Body of pancreas (tissue), 4 donors: ENCODE results near the gene ZNF622.

ENCODE experiments used
- CTCF ChIP-seq, 7 experiments: fragments of 450-650 bp in 4 of 7; fragments of 200-600 bp in 3 of 7; sonication (generic) in 3 of 7; IDR thresholded peaks; one replicate each; pipeline ENCODE4 v1.5.1; 2016 to 2019; ENCODE audit warnings: antibody characterized with exemption in 7 of 7
- POLR2A ChIP-seq, 3 donors: fragments of 450-650 bp; IDR thresholded peaks; one replicate each; pipeline ENCODE4 v1.6.1; 2016; ENCODE audit warnings: antibody characterized with exemption in 3 of 3, mild to moderate bottlenecking in 2 of 3

- TF ChIP-seq CTCF (IDR thresholded peaks at IDR 0.05): no peak
- peak in 1 of 3 donors; percentile 12 for TF ChIP-seq POLR2A (IDR thresholded peaks at IDR 0.05)
Observed at GRCh38 chr5:16505140-16505891, 39.7 kb upstream of the ZNF622 start.
